Activated naive CD4-positive, alpha-beta T cell treated with anti-CD3 and anti-CD28 coated beads for 36 hours (primary cell): ENCODE data around the gene CT45A10. TPM values are rescaled to one million over a fixed set of nuclear protein-coding genes. Genes with fewer than 3 reads are reported as not detected.
"Not testable (repeated sequence)": the region's sequence is repeated elsewhere in the genome, so short reads cannot be mapped to it uniquely, and the experiment has no call there.

Experiments used
- CTCF ChIA-PET: fragments of 350-600 bp; sonication (Branson Sonifier 250); formaldehyde crosslinking; loops from one replicate; lab custom pipeline; 2021; ENCODE audit warnings: antibody characterized with exemption; lab: Charles Lee
- DNase-seq: peaks from one replicate; pipeline ENCODE4 v3.0.0-alpha.2; 2020
- H3K27ac Mint-ChIP-seq: one replicate; pipeline ENCODE4 v1.8.0; 2021; ENCODE audit warnings: mild to moderate bottlenecking, mixed read lengths
- H3K27me3 Mint-ChIP-seq: one replicate; pipeline ENCODE4 v1.8.0; 2021; ENCODE audit warnings: low read depth, mixed read lengths
- H3K36me3 Mint-ChIP-seq: one replicate; pipeline ENCODE4 v1.8.0; 2021; ENCODE audit warnings: low read depth, mixed read lengths
- H3K4me1 Mint-ChIP-seq: one replicate; pipeline ENCODE4 v1.8.0; 2021; ENCODE audit warnings: low read depth, mixed read lengths
- H3K4me3 Mint-ChIP-seq: one replicate; pipeline ENCODE4 v1.8.0; 2021; ENCODE audit warnings: mild to moderate bottlenecking, moderate library complexity, mixed read lengths
- H3K9me3 Mint-ChIP-seq: one replicate; pipeline ENCODE4 v1.8.0; 2021; ENCODE audit warnings: mixed read lengths
- intact Hi-C: fragments of 100-400 bp; cut with micrococcal nuclease; formaldehyde crosslinking; loops from one replicate; pipeline ENCODE4 v1.15.1; 2023
- total RNA-seq, 2 experiments: library from RNA; stranded (reverse); gene quantifications; one replicate each; pipeline ENCODE4 v1.2.3, GENCODE V29; 2021

Gene CT45A10
- total RNA-seq, 2 experiments from 2014 or later: not detected

DNA sequence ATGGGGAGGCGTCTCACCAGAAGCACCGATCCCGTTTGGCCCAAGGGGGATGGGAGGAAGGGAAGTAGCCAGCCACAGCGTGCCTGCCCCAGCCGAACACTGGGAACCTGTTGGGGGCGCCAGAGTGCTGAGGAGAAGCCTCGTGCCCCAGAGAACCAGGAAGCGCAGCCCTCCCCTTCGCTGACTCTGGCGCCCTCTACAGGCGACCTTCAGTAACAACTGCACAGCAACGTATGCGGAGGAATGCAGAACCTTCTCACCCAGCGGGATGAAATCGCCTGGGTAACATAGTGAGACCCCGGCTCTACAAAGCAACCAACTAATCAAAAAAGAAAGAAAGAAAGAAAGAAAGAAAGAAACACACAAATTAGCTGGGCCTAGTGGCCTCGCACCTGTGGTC lies 21.5 kb downstream of the CT45A10 start, which contains the start of gene CT45A9:
Gene CT45A9 (minus strand): TSS at position 101 of the 400 bp plus-strand sequence. CDS start 3,751 bp downstream, outside the sequence.
- H3K4me3 Mint-ChIP-seq, CTCF ChIA-PET, H3K27ac Mint-ChIP-seq, H3K36me3 Mint-ChIP-seq, DNase-seq, intact Hi-C loops, H3K27me3 Mint-ChIP-seq, H3K9me3 Mint-ChIP-seq, H3K4me1 Mint-ChIP-seq: not testable (repeated sequence)

DNA sequence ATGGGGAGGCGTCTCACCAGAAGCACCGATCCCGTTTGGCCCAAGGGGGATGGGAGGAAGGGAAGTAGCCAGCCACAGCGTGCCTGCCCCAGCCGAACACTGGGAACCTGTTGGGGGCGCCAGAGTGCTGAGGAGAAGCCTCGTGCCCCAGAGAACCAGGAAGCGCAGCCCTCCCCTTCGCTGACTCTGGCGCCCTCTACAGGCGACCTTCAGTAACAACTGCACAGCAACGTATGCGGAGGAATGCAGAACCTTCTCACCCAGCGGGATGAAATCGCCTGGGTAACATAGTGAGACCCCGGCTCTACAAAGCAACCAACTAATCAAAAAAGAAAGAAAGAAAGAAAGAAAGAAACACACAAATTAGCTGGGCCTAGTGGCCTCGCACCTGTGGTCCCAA lies 38.8 kb downstream of the CT45A10 start, which contains the start of gene CT45A8:
Gene CT45A8 (minus strand): TSS at position 101 of the 400 bp plus-strand sequence. CDS start 3,755 bp downstream, outside the sequence.
- H3K4me1 Mint-ChIP-seq, DNase-seq, H3K9me3 Mint-ChIP-seq, H3K27me3 Mint-ChIP-seq, intact Hi-C loops, H3K4me3 Mint-ChIP-seq, H3K36me3 Mint-ChIP-seq, CTCF ChIA-PET, H3K27ac Mint-ChIP-seq: not testable (repeated sequence)

DNA sequence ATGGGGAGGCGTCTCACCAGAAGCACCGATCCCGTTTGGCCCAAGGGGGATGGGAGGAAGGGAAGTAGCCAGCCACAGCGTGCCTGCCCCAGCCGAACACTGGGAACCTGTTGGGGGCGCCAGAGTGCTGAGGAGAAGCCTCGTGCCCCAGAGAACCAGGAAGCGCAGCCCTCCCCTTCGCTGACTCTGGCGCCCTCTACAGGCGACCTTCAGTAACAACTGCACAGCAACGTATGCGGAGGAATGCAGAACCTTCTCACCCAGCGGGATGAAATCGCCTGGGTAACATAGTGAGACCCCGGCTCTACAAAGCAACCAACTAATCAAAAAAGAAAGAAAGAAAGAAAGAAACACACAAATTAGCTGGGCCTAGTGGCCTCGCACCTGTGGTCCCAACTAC lies 56.1 kb downstream of the CT45A10 start, which contains the start of gene CT45A7:
Gene CT45A7 (minus strand): TSS at position 101 of the 400 bp plus-strand sequence. CDS start 3,747 bp downstream, outside the sequence.
- intact Hi-C loops, H3K9me3 Mint-ChIP-seq, H3K27me3 Mint-ChIP-seq, H3K4me3 Mint-ChIP-seq, DNase-seq, H3K4me1 Mint-ChIP-seq, H3K36me3 Mint-ChIP-seq, CTCF ChIA-PET, H3K27ac Mint-ChIP-seq: not testable (repeated sequence)

Other genes with a start within 250 kb of the CT45A10 start
- not detected for gene CT45A1, start 179.8 kb downstream of the CT45A10 start, total RNA-seq
- gene CT45A3, start 125.3 kb downstream of the CT45A10 start, total RNA-seq: not detected
- gene CT45A5, start 107.9 kb downstream of the CT45A10 start, total RNA-seq: not detected
- gene CT45A6, start 90.7 kb downstream of the CT45A10 start, total RNA-seq: not detected
- not detected for gene CT45A2, start 73.4 kb downstream of the CT45A10 start, total RNA-seq
- gene CT45A7, start 56.2 kb downstream of the CT45A10 start, total RNA-seq: not detected
- gene CT45A8, start 38.9 kb downstream of the CT45A10 start, total RNA-seq: not detected
- gene CT45A9, start 21.6 kb downstream of the CT45A10 start, total RNA-seq: not detected
- not detected for gene SAGE1, start 272 bp upstream of the CT45A10 start, total RNA-seq
- 10 to 100 TPM; 17.0 to 17.1 TPM for gene MMGT1, start 80.5 kb upstream of the CT45A10 start, total RNA-seq
- gene SLC9A6, start 92.0 kb upstream of the CT45A10 start, total RNA-seq: 10 to 100 TPM in 1 of 2 experiments, 1 to 10 TPM in 1; 9.7 to 10.0 TPM